Ovary (tissue), 9 donors: Measurements from ENCODE around the gene ZNF664. TPM values are rescaled to one million over a fixed set of nuclear protein-coding genes. Genes with fewer than 3 reads are reported as not detected.

Experiments
- DNase-seq, 5 donors: peaks; one replicate each; pipeline ENCODE4 v3.0.0-alpha.2; 2019 to 2020
- H3K27ac ChIP-seq, 2 donors: fragments of 200-600 bp; one replicate each; pipeline versions ENCODE4 v1.5.1 to v1.8.0; 2019 to 2022
- H3K27me3 ChIP-seq: fragments of 200-600 bp; one replicate; pipeline ENCODE4 v1.8.0; 2022
- H3K36me3 ChIP-seq: fragments of 200-600 bp; sonication (generic); one replicate; pipeline ENCODE4 v1.5.1; 2019
- H3K4me1 ChIP-seq: one replicate; pipeline ENCODE4 v1.8.1; 2013; ENCODE audit warnings: mild to moderate bottlenecking, moderate library complexity; ENCODE audit not compliant: insufficient read depth
- H3K4me3 ChIP-seq: fragments of 200-600 bp; sonication (generic); one replicate; pipeline ENCODE4 v1.5.1; 2017
- H3K9me3 ChIP-seq, 2 donors: fragments of 200-600 bp in 1 of 2; sonication (generic) in 1 of 2; one replicate each; pipeline versions ENCODE4 v1.5.1 to v1.8.1; 2013 to 2019; ENCODE audit warnings: mild to moderate bottlenecking in 1 of 2, moderate library complexity in 1 of 2
- CTCF ChIP-seq, 3 donors: fragments of 450-650 bp in 2 of 3; fragments of 200-600 bp in 1 of 3; IDR thresholded peaks; one replicate each; pipeline versions ENCODE4 v1.5.1 to v1.8.0; 2016 to 2022; ENCODE audit warnings: antibody characterized with exemption in 3 of 3, mild to moderate bottlenecking in 1 of 3
- EP300 ChIP-seq: sonication (generic); formaldehyde crosslinking; IDR thresholded peaks from one replicate; pipeline ENCODE4 v1.6.1; 2017; ENCODE audit warnings: antibody characterized with exemption
- POLR2A ChIP-seq: fragments of 450-650 bp; IDR thresholded peaks from one replicate; pipeline ENCODE4 v1.6.1; 2017; ENCODE audit warnings: antibody characterized with exemption, mild to moderate bottlenecking, moderate library complexity
- WGBS, 3 donors: extraction: QIAGEN DNeasy Blood & Tissue Kit in 1 of 3; methylation state at CpG; one replicate each; pipeline versions ENCODE4 v1.1.5 to v1.1.7; 2013 to 2017; 5-methylcytosine and 5-hydroxymethylcytosine counted together
- intact Hi-C, 4 donors: fragments of 100-400 bp; cut with DNase I; formaldehyde crosslinking; loops; one replicate each; pipeline versions ENCODE4 v1.11.0 to v1.15.1; 2022 to 2023
- polyA plus RNA-seq, 2 donors: library from polyadenylated mRNA; stranded (reverse); fragments of 200-250 nt in 1 of 2; fragments of 350-450 nt in 1 of 2; fragmentation: Illumina TruSeq in 1 of 2; extraction: RNeasy Lipid Tissue Mini Kit (QIAGEN cat#74804) in 1 of 2; gene quantifications; one replicate each; pipeline ENCODE4 v1.2.3, GENCODE V29; 2013 to 2014
- total RNA-seq, 7 donors: library from RNA; depleted of rRNA in 2 of 7; stranded (reverse); fragments of >200 nt in 2 of 7; fragmentation: NEBNext Ultra II Directional in 3 of 7; extraction: Animal tissue kit (Norgen Biotek cat#: 25700) in 3 of 7; gene quantifications; one replicate each; pipeline versions ENCODE4 v1.1.0 to v1.2.4, GENCODE V29; 2016 to 2023
- donor health status: DM: no; HTN: no; CAD: no; lungs with moderate emphysema.
- donor health status: DM: no; HTN: no; CAD: no.
- donor health status: Bipolar disorder and iron deficiency.
- donor health status: DM: yes; HTN: yes; CAD: no.
- donor health status: DM: no; HTN: no; CAD: no.
- donor health status: DM: yes; HTN: yes; CAD: no.

The ZNF664 gene
- total and polyA plus RNA-seq, 9 donors = 33.5 to 74.7 (median 58.6) TPM

GRCh38 chr12:123960856-123961255 is 12.2 kb upstream of the ZNF664 start:
- Histone ChIP-seq H3K4me1 (peaks cover 2% of the 10 kb centered on the region), H3K27ac (no peak overlapping the region), H3K4me3 (no peak overlapping the region), H3K27me3 (no peaks in the 10 kb centered on the region), H3K36me3 (no peaks in the 10 kb centered on the region), H3K9me3 (no peaks in the 10 kb centered on the region)
- TF ChIP-seq CTCF (IDR thresholded peaks at IDR 0.05) = no peak
- no peak for TF ChIP-seq POLR2A
- no peak for TF ChIP-seq EP300
- intact Hi-C loops = no loop called here
- WGBS, 3 donors = 82 to 87% (median 86%) methylated on average over 4 of the region's 4 CpGs
- no peak for DNase-seq

GRCh38 chr12:123961585-123962345 is 11.2 kb upstream of the ZNF664 start:
- H3K36me3 ChIP-seq = no peaks in the 10 kb centered on the region
- H3K9me3 ChIP-seq = no peaks in the 10 kb centered on the region
- DNase-seq = no peak
- intact Hi-C loops = no loop called here
- WGBS, 3 donors = 81 to 91% (median 90%) methylated on average over 12 of the region's 12 CpGs
- H3K27me3 ChIP-seq = no peaks in the 10 kb centered on the region
- H3K4me1 ChIP-seq = peaks cover 2% of the 10 kb centered on the region
- H3K27ac ChIP-seq = no peak overlapping the region
- no peak overlapping the region for H3K4me3 ChIP-seq
- TF ChIP-seq POLR2A (no peak), EP300 (no peak)

- DNase-seq = no peak
- TF ChIP-seq EP300 = no peak
- no peak for TF ChIP-seq CTCF (IDR thresholded peaks at IDR 0.05)
- TF ChIP-seq POLR2A = no peak
- no peak overlapping the region for H3K27ac ChIP-seq
- H3K27me3 ChIP-seq = no peaks in the 10 kb centered on the region
- no peaks in the 10 kb centered on the region for H3K9me3 ChIP-seq
- H3K36me3 ChIP-seq = no peaks in the 10 kb centered on the region
- intact Hi-C loops = no loop called here
- peaks cover 2% of the 10 kb centered on the region for H3K4me1 ChIP-seq
- whole genome bisulfite sequencing, 3 donors = 67 to 84% (median 81%) methylated on average over 5 of the region's 5 CpGs
- no peak overlapping the region for H3K4me3 ChIP-seq
Measured at GRCh38 chr12:123962513-123962912, 10.5 kb upstream of the ZNF664 start.

- H3K9me3 ChIP-seq = no peaks in the 10 kb centered on the region
- H3K4me1 ChIP-seq = peaks cover 2% of the 10 kb centered on the region
- no peak overlapping the region for H3K4me3 ChIP-seq
- H3K36me3 ChIP-seq = no peaks in the 10 kb centered on the region
- no peaks in the 10 kb centered on the region for H3K27me3 ChIP-seq
- no peak overlapping the region for H3K27ac ChIP-seq
- DNase-seq = no peak
- TF ChIP-seq POLR2A = no peak
- no peak for TF ChIP-seq EP300
- no peak for TF ChIP-seq CTCF (IDR thresholded peaks at IDR 0.05)
- intact Hi-C loops = no loop called here
- WGBS, 3 donors = 63 to 77% (median 72%) methylated on average over 4 of the region's 4 CpGs
Measured at GRCh38 chr12:123963821-123964220, 9.2 kb upstream of the ZNF664 start.

- TF ChIP-seq POLR2A (no peak), EP300 (no peak), CTCF (IDR thresholded peaks at IDR 0.05) (no peak)
- intact Hi-C loops = no loop called here
- Histone ChIP-seq H3K4me3 (no peak overlapping the region), H3K9me3 (no peaks in the 10 kb centered on the region), H3K4me1 (peaks cover 2% of the 10 kb centered on the region), H3K36me3 (no peaks in the 10 kb centered on the region), H3K27ac (no peak overlapping the region), H3K27me3 (no peaks in the 10 kb centered on the region)
- WGBS, 3 donors = 22 to 43% (median 43%) methylated on average over 5 of the region's 5 CpGs
- DNase-seq = no peak
Measured at GRCh38 chr12:123965382-123965781, 7.6 kb upstream of the ZNF664 start.
